Endothelial cell of umbilical vein (primary cell): Measurements from ENCODE around the gene AMIGO3.
"Not testable (repeated sequence)": the region's sequence is repeated elsewhere in the genome, so short reads cannot be mapped to it uniquely, and the experiment has no call there.

Experiments
- EZH2 ChIP-seq: IDR thresholded peaks from 2 replicates; pipeline ENCODE4 v1.6.1; 2012; ENCODE audit warnings: borderline replicate concordance, low read depth, mild to moderate bottlenecking, moderate library complexity, low read length, inconsistent platforms; ENCODE audit not compliant: severe bottlenecking
- MYC ChIP-seq: IDR thresholded peaks from one replicate; pipeline ENCODE4 v1.6.1; 2011; ENCODE audit warnings: mild to moderate bottlenecking, low read depth, low read length
- POLR2A ChIP-seq: IDR thresholded peaks from 2 replicates; pipeline ENCODE4 v1.6.1; 2012; ENCODE audit warnings: low read depth, mild to moderate bottlenecking, control low read depth, low read length
- POLR2AphosphoS5 ChIP-seq: IDR thresholded peaks from 2 replicates; pipeline ENCODE4 v1.6.1; 2012; ENCODE audit warnings: low read depth, mild to moderate bottlenecking, control low read depth, low read length, moderate library complexity; ENCODE audit not compliant: insufficient read depth
- TF ChIP-seq, protein P1 (sequence below), 2 donors: IDR thresholded peaks; 1 replicate in 1 of 2; 2 replicates in 1 of 2; pipeline ENCODE4 v1.5.1; 2011; ENCODE audit warnings: low read length in 2 of 2, mild to moderate bottlenecking in 2 of 2, moderate library complexity in 2 of 2, control low read depth in 1 of 2, inconsistent platforms in 1 of 2, low read depth in 1 of 2; ENCODE audit not compliant: insufficient read depth in 1 of 2; ENCODE audit errors: extremely low read depth in 1 of 2
- TF ChIP-seq, protein P2 (sequence below): IDR thresholded peaks from 2 replicates; pipeline ENCODE4 v1.6.1; 2011; ENCODE audit not compliant: insufficient read depth, insufficient read length

DNA sequence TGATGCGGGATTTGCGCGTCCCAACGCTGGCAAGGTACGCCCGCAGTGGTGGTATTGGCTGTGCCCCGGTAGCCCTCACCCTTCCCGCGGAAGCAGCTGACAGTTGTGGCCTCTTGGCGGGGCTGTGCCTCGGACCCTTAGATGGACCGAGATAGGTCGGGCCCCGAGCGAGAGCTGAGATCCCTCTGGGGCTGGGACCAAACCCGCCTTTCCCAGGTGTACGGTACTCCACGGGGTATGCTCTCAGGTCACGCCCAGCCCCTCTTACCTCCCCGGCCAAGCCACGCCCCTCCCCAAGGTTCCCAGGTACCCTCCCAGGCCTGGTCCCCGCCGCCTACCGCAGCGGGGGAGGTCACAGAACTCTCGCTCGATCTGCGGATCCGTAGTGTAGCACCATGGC, 33.1 kb downstream of the AMIGO3 start:
- TF ChIP-seq, protein P1, sequence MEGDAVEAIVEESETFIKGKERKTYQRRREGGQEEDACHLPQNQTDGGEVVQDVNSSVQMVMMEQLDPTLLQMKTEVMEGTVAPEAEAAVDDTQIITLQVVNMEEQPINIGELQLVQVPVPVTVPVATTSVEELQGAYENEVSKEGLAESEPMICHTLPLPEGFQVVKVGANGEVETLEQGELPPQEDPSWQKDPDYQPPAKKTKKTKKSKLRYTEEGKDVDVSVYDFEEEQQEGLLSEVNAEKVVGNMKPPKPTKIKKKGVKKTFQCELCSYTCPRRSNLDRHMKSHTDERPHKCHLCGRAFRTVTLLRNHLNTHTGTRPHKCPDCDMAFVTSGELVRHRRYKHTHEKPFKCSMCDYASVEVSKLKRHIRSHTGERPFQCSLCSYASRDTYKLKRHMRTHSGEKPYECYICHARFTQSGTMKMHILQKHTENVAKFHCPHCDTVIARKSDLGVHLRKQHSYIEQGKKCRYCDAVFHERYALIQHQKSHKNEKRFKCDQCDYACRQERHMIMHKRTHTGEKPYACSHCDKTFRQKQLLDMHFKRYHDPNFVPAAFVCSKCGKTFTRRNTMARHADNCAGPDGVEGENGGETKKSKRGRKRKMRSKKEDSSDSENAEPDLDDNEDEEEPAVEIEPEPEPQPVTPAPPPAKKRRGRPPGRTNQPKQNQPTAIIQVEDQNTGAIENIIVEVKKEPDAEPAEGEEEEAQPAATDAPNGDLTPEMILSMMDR (IDR thresholded peaks at IDR 0.05; ENCODE audit: extremely low read depth in 1 of 2, insufficient read depth in 1 of 2, low read depth in 1 of 2, low read length in 2 of 2) = not testable (repeated sequence)
- TF ChIP-seq, protein P2, sequence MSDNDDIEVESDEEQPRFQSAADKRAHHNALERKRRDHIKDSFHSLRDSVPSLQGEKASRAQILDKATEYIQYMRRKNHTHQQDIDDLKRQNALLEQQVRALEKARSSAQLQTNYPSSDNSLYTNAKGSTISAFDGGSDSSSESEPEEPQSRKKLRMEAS = not testable (repeated sequence)
- not testable (repeated sequence) for TF ChIP-seq MYC, POLR2A, POLR2AphosphoS5
- peak; percentile 36 for TF ChIP-seq EZH2
